A549 (cell line): Measurements from ENCODE around the gene LGR4. TPM values are rescaled to one million over a fixed set of nuclear protein-coding genes. Genes with fewer than 3 reads are reported as not detected.
A peak's percentile ranks its signal among the peaks of the same experiment; 100 is the strongest.

Experiments used
- ATAC-seq, 2 experiments: fragments of 200-7000 bp in 1 of 2; fragments of >200 bp in 1 of 2; cut with Nextera tagmentation in 1 of 2; cut with Tn5 transposase in 1 of 2; 3 replicates each; pipeline versions ENCODE4 v1.8.0 to v1.9.1; 2018 to 2020; ENCODE audit warnings: mild to moderate bottlenecking in 1 of 2, moderate library complexity in 1 of 2
- CTCF ChIA-PET: fragments of 300-600 bp; sonication (Branson Sonifier 250); formaldehyde crosslinking; extraction: SDS; loops from one replicate; lab custom pipeline; 2021; ENCODE audit warnings: antibody characterized with exemption, inconsistent platforms; lab: Yijun Ruan, JAX
- POLR2A ChIA-PET: fragments of 350-600 bp; formaldehyde crosslinking; extraction: SDS; loops from one replicate; lab custom pipeline; 2021; ENCODE audit warnings: antibody characterized with exemption, inconsistent platforms; lab: Yijun Ruan, JAX
- DNase-seq, 2 experiments: peaks; one replicate each; pipeline versions ENCODE4 v3.0.0 to v3.0.0-alpha.2; 2011 to 2016; ENCODE audit warnings: low read depth in 1 of 2, low spot score in 1 of 2
- FAIRE-seq: peaks from 2 replicates; lab custom pipeline; 2011; peaks lifted over from hg19 to GRCh38; lab: Jason Lieb, UNC
- H3K27ac ChIP-seq, 2 experiments: fragments of >200 bp; sonication (Bioruptor Twin); formaldehyde crosslinking; 3 replicates each; pipeline ENCODE4 v1.5.1; 2016 to 2017
- H3K4me1 ChIP-seq: fragments of >200 bp; sonication (Bioruptor Twin); formaldehyde crosslinking; 3 replicates; pipeline ENCODE4 v1.6.1; 2016
- H3K4me2 ChIP-seq: fragments of >200 bp; sonication (Bioruptor Twin); formaldehyde crosslinking; 3 replicates; pipeline ENCODE4 v1.6.1; 2016
- H3K4me3 ChIP-seq: fragments of >200 bp; sonication (Bioruptor Twin); formaldehyde crosslinking; 3 replicates; pipeline ENCODE4 v1.5.1; 2016
- H3K9me3 ChIP-seq: fragments of >200 bp; sonication (Bioruptor Twin); formaldehyde crosslinking; 3 replicates; pipeline ENCODE4 v1.6.1; 2016
- BHLHE40 ChIP-seq: IDR thresholded peaks from 2 replicates; pipeline ENCODE4 v1.6.1; 2012; ENCODE audit warnings: low read depth, low read length, inconsistent platforms
- ESRRA ChIP-seq: fragments of 150-350 bp; IDR thresholded peaks from 2 replicates; pipeline ENCODE4 v1.6.1; 2014; ENCODE audit warnings: mild to moderate bottlenecking, low read length, borderline replicate concordance
- FOSB ChIP-seq: fragments of 250-450 bp; sonication (Bioruptor Pico); IDR thresholded peaks from 2 replicates; pipeline ENCODE4 v1.5.0; 2020; ENCODE audit warnings: mild to moderate bottlenecking, moderate library complexity
- FOSL2 ChIP-seq, 2 experiments: fragments of 450-650 bp in 1 of 2; fragments of >200 bp in 1 of 2; sonication (Bioruptor Twin) in 1 of 2; formaldehyde crosslinking; IDR thresholded peaks; 2 replicates each; pipeline versions ENCODE4 v1.5.0 to v1.6.1; 2016 to 2020; ENCODE audit warnings: mild to moderate bottlenecking in 1 of 2, moderate library complexity in 1 of 2
- FOXS1 ChIP-seq: fragments of 250-450 bp; sonication (Bioruptor Pico); IDR thresholded peaks from 2 replicates; pipeline ENCODE4 v1.5.0; 2020; ENCODE audit warnings: mild to moderate bottlenecking, moderate library complexity
- GATA3 ChIP-seq: IDR thresholded peaks from 2 replicates; pipeline ENCODE4 v1.6.1; 2012; ENCODE audit warnings: borderline replicate concordance
- HEYL ChIP-seq: fragments of 250-450 bp; sonication (Bioruptor Pico); IDR thresholded peaks from 2 replicates; pipeline ENCODE4 v1.8.0; 2021; ENCODE audit warnings: mild to moderate bottlenecking, moderate library complexity
- HOXB13 ChIP-seq: fragments of 250-450 bp; sonication (Bioruptor Pico); IDR thresholded peaks from 2 replicates; pipeline ENCODE4 v1.5.0; 2020; ENCODE audit warnings: low read depth, mild to moderate bottlenecking, moderate library complexity
- MAFK ChIP-seq: fragments of 450-650 bp; IDR thresholded peaks from 2 replicates; pipeline ENCODE4 v1.6.1; 2014; ENCODE audit not compliant: partially characterized antibody
- MAZ ChIP-seq: fragments of 150-350 bp; IDR thresholded peaks from 2 replicates; pipeline ENCODE4 v1.6.1; 2014; ENCODE audit warnings: antibody characterized with exemption, low read depth, low read length, borderline replicate concordance
- NPAS2 ChIP-seq: fragments of 250-450 bp; sonication (Bioruptor Pico); IDR thresholded peaks from 2 replicates; pipeline ENCODE4 v1.8.0; 2022; ENCODE audit warnings: mild to moderate bottlenecking, moderate library complexity, borderline replicate concordance
- POLR2A ChIP-seq: IDR thresholded peaks from 2 replicates; pipeline ENCODE4 v1.6.1; 2012; ENCODE audit warnings: mild to moderate bottlenecking, low read length
- RCOR1 ChIP-seq: fragments of 150-350 bp; IDR thresholded peaks from 2 replicates; pipeline ENCODE4 v1.6.1; 2014; ENCODE audit warnings: antibody characterized with exemption, low read length, low read depth
- REST ChIP-seq: fragments of 200-600 bp; sonication (generic); IDR thresholded peaks from 2 replicates; pipeline ENCODE4 v1.6.1; 2016; ENCODE audit warnings: antibody characterized with exemption, mild to moderate bottlenecking, moderate library complexity
- TP53 ChIP-seq: fragments of 250-450 bp; sonication (Bioruptor Pico); IDR thresholded peaks from 2 replicates; pipeline ENCODE4 v1.5.0; 2021; ENCODE audit warnings: mild to moderate bottlenecking, moderate library complexity
- ZC3H11A ChIP-seq: fragments of 450-650 bp; IDR thresholded peaks from 2 replicates; pipeline ENCODE4 v1.6.1; 2014; ENCODE audit warnings: antibody characterized with exemption, mild to moderate bottlenecking
- ZFP36 ChIP-seq: fragments of 450-650 bp; IDR thresholded peaks from 2 replicates; pipeline ENCODE4 v1.6.1; 2014; ENCODE audit warnings: borderline replicate concordance; ENCODE audit not compliant: partially characterized antibody
- WGBS: methylation state at CpG from one replicate; pipeline ENCODE4 v1.1.6; 2017; ENCODE audit errors: missing lambda C conversion rate; 5-methylcytosine and 5-hydroxymethylcytosine counted together
- polyA plus RNA-seq, 4 experiments: library from polyadenylated mRNA; depleted of rRNA in 3 of 4; stranded (reverse); fragments of >200 nt; fragmentation: RNase III in 1 of 4; extraction: RNeasy Plus Mini Kit Qiagen cat#74134 plus additional on column Dnase treatment in 1 of 4; gene quantifications; 2 replicates in 3 of 4; 3 replicates in 1 of 4; pipeline ENCODE4 v1.2.3, GENCODE V29; 2011 to 2017
- TF ChIP-seq, protein P1 (sequence below): fragments of 250-450 bp; sonication (Bioruptor Pico); IDR thresholded peaks from 2 replicates; pipeline ENCODE4 v1.5.0; 2020; ENCODE audit warnings: low read depth, mild to moderate bottlenecking, moderate library complexity
- TF ChIP-seq, protein P2 (sequence below): IDR thresholded peaks from 2 replicates; pipeline ENCODE4 v1.6.1; 2012
- TF ChIP-seq, protein P3 (sequence below): fragments of >200 bp; sonication (Bioruptor Twin); formaldehyde crosslinking; IDR thresholded peaks from 2 replicates; pipeline ENCODE4 v1.6.1; 2016
- TF ChIP-seq, protein P4 (sequence below): fragments of >200 bp; sonication (Bioruptor Twin); formaldehyde crosslinking; IDR thresholded peaks from 3 replicates; pipeline ENCODE4 v1.6.1; 2016

The LGR4 gene
- polyA plus RNA-seq, 2 of the 4 experiments (the other 2 are of a cell fraction) = 41.2 to 130 TPM

DNA sequence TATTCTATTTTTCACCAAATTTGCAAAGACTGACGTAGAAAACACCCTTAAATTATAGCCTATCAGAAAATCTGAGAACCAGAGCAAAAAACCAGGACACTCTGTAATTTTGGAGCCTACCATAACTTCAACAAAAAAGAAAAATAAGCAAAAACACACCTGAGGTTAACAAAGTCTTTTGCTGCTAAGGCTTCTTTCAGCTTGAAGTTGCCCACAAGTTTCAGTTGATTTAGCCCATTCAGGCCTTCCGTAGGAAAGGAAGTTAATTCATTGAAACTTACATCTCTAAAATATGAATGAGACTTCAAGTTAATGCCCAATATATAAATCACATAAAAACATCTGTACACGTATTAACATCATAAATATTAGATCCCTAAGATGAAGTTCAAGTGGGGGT, 99.2 kb downstream of the LGR4 start:
- Histone ChIP-seq H3K9me3 (no peaks in the 10 kb centered on the region), H3K4me1 (peaks cover 34% of the 10 kb centered on the region), H3K4me2 (no peak overlapping the region), H3K4me3 (no peak overlapping the region), H3K27ac (no peak overlapping the region)
- DNase-seq (no peak), FAIRE-seq (peak; percentile 39), ATAC-seq (no peak)
- ChIA-PET POLR2A (no interaction called here), CTCF (interaction anchor here (1.2 to 1.5 kb wide), 2 partner anchors 8 to 214 kb away, joined by 3 read pairs; no protein-coding TSS in a partner anchor)
- 94% methylated on average over 3 of the region's 3 CpGs for WGBS
- TF ChIP-seq POLR2A (no peak), MAZ (no peak), HOXB13 (no peak), BHLHE40 (no peak)
- TF ChIP-seq, protein P1, sequence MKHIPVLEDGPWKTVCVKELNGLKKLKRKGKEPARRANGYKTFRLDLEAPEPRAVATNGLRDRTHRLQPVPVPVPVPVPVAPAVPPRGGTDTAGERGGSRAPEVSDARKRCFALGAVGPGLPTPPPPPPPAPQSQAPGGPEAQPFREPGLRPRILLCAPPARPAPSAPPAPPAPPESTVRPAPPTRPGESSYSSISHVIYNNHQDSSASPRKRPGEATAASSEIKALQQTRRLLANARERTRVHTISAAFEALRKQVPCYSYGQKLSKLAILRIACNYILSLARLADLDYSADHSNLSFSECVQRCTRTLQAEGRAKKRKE (CRISPR knock-in tag) = no peak

DNA sequence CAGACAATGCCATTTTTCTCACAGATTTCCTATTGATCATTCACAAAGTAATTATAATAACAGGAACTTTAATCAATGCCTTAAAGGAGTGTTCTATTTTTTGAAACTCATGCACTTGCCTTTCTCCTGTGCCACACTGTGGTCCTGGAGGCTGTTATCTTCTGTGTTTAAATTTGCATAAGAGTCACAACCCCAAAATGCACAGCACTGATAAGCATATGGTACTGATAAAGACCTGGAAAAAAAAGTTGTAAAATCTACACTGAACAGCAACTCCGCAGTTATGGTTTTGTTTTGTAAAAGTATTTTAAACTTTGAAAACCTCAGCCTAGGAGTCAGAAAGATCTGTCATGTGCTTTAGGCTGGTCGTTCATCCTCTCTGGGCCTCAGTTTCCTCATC, 100.4 kb downstream of the LGR4 start:
- FAIRE-seq (no peak), ATAC-seq (no peak), DNase-seq (no peak)
- peaks cover 34% of the 10 kb centered on the region for H3K4me1 ChIP-seq
- WGBS = 90% methylated on average over 2 of the region's 2 CpGs
- no peak overlapping the region for H3K27ac ChIP-seq
- no peak overlapping the region for H3K4me3 ChIP-seq
- no peak for TF ChIP-seq NPAS2
- no peak for TF ChIP-seq ZFP36
- H3K9me3 ChIP-seq = no peaks in the 10 kb centered on the region
- CTCF ChIA-PET = no interaction called here
- no peak overlapping the region for H3K4me2 ChIP-seq
- POLR2A ChIA-PET = no interaction called here

GRCh38 chr11:27371489-27371888, 101.1 kb downstream of the LGR4 start:
- no peak for TF ChIP-seq TP53
- no peak for TF ChIP-seq RCOR1
- TF ChIP-seq, protein P2, sequence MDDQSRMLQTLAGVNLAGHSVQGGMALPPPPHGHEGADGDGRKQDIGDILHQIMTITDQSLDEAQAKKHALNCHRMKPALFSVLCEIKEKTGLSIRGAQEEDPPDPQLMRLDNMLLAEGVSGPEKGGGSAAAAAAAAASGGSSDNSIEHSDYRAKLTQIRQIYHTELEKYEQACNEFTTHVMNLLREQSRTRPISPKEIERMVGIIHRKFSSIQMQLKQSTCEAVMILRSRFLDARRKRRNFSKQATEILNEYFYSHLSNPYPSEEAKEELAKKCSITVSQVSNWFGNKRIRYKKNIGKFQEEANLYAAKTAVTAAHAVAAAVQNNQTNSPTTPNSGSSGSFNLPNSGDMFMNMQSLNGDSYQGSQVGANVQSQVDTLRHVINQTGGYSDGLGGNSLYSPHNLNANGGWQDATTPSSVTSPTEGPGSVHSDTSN = no peak
- TF ChIP-seq ZC3H11A = no peak
- peak; percentile 86 for TF ChIP-seq MAFK
- no peak for TF ChIP-seq GATA3
- DNase-seq (no peak), ATAC-seq (no peak; a peak in 1 of 6 replicates), FAIRE-seq (no peak)
- Histone ChIP-seq H3K4me1 (peaks cover 32% of the 10 kb centered on the region), H3K27ac (no peak overlapping the region), H3K4me2 (no peak overlapping the region), H3K4me3 (no peak overlapping the region), H3K9me3 (no peaks in the 10 kb centered on the region)
- POLR2A ChIA-PET = no interaction called here
- CTCF ChIA-PET = no interaction called here

DNA sequence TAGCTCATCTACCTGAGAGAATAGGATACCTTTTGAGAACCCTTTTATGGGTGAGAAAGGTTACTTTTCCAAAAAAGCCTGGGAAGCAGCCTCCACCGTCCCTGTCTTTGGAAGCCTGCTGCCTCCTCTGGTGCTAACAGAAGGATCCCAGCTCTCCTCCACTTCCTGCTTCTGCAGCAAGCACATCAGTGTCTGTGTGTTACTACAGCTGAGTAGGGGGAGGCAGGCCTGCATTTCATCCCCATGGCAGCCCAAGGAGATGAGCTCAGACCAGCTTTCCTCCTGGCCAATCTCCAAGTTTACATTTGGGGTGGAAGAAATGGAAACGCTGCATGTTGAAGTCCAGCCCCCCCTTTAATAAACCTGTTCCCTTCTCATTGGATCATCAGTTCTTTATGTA, 102.2 kb downstream of the LGR4 start:
- ChIA-PET CTCF (interaction anchor here (0.6 to 1.5 kb wide), 6 partner anchors 20 to 168 kb away, joined by 3 to 5 read pairs (median 4); no protein-coding TSS in a partner anchor), POLR2A (no interaction called here)
- H3K4me3 ChIP-seq = no peak overlapping the region
- FAIRE-seq (no peak), DNase-seq (no peak), ATAC-seq (peak in 1 of 2 experiments; percentile 62; a peak in 3 of 6 replicates)
- H3K4me1 ChIP-seq = peaks cover 29% of the 10 kb centered on the region
- H3K27ac ChIP-seq = 0 out of 6 replicates have a peak overlapping the region, but pooled peaks of 1 of the 2 experiments have one; percentile 20
- TF ChIP-seq NPAS2 (no peak), FOXS1 (no peak)
- 67% methylated on average over 2 of the region's 2 CpGs for WGBS
- no peaks in the 10 kb centered on the region for H3K9me3 ChIP-seq
- no peak overlapping the region for H3K4me2 ChIP-seq

DNA sequence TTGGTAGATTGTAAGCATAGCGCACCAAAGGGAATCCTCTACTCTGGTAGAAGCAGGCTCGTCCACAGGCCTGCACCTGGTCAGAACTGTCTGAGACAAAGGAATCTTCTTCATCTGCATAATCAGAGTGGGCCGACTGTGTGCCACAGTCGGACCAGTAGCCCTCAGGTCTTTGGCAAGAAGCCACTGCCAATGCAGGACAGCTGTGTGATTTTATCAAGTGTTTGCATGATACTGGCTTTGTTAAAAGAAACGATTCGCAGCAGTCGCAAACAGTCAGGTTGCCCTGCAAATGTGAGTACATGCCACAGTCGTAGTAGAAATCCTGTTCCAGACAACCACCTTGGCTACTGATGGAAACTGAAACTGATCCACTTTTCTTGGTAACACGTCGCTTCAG, 104.7 kb downstream of the LGR4 start:
- Histone ChIP-seq H3K9me3 (no peaks in the 10 kb centered on the region), H3K27ac (no peak overlapping the region), H3K4me3 (no peak overlapping the region), H3K4me1 (peaks cover 27% of the 10 kb centered on the region), H3K4me2 (no peak overlapping the region)
- FAIRE-seq (no peak), ATAC-seq (no peak), DNase-seq (no peak)
- ChIA-PET CTCF (interaction anchor here (1.7 kb wide), 1 partner anchor 184 kb away, joined by 6 read pairs; no protein-coding TSS in a partner anchor), POLR2A (no interaction called here)
- WGBS = 90% methylated on average over 10 of the region's 10 CpGs
- TF ChIP-seq REST (no peak), RCOR1 (no peak), MAZ (no peak), FOSB (CRISPR knock-in tag) (no peak), GATA3 (no peak), ESRRA (no peak), FOSL2 (IDR thresholded peaks at IDR 0.05) (no peak), FOSL2 (CRISPR knock-in tag; IDR thresholded peaks at IDR 0.05) (no peak), HEYL (no peak), HOXB13 (no peak), MAFK (no peak)
- TF ChIP-seq, protein P3, sequence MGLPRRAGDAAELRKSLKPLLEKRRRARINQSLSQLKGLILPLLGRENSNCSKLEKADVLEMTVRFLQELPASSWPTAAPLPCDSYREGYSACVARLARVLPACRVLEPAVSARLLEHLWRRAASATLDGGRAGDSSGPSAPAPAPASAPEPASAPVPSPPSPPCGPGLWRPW = no peak
- TF ChIP-seq, protein P4, sequence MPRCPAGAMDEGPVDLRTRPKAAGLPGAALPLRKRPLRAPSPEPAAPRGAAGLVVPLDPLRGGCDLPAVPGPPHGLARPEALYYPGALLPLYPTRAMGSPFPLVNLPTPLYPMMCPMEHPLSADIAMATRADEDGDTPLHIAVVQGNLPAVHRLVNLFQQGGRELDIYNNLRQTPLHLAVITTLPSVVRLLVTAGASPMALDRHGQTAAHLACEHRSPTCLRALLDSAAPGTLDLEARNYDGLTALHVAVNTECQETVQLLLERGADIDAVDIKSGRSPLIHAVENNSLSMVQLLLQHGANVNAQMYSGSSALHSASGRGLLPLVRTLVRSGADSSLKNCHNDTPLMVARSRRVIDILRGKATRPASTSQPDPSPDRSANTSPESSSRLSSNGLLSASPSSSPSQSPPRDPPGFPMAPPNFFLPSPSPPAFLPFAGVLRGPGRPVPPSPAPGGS = no peak
